Breast epithelium (tissue), 3 donors: ENCODE results near the gene NSRP1.

Experiments used
- CTCF ChIP-seq, 3 donors: fragments of 450-650 bp; IDR thresholded peaks; one replicate each; pipeline ENCODE4 v1.5.1; 2016 to 2017; ENCODE audit warnings: antibody characterized with exemption in 3 of 3, mild to moderate bottlenecking in 3 of 3, moderate library complexity in 3 of 3
- POLR2A ChIP-seq: fragments of 450-650 bp; IDR thresholded peaks from one replicate; pipeline ENCODE4 v1.6.1; 2016; ENCODE audit warnings: antibody characterized with exemption, mild to moderate bottlenecking, moderate library complexity

GRCh38 chr17:30209930-30210329 lies 93.3 kb downstream of the NSRP1 start:
- no peak for TF ChIP-seq CTCF (IDR thresholded peaks at IDR 0.05)
- TF ChIP-seq POLR2A, result no peak
